ENCODE data around the gene ITPRID2.
"Not testable (repeated sequence)": the region's sequence is repeated elsewhere in the genome, so short reads cannot be mapped to it uniquely, and the experiment has no call there.

ITPRID2 gene

DNA sequence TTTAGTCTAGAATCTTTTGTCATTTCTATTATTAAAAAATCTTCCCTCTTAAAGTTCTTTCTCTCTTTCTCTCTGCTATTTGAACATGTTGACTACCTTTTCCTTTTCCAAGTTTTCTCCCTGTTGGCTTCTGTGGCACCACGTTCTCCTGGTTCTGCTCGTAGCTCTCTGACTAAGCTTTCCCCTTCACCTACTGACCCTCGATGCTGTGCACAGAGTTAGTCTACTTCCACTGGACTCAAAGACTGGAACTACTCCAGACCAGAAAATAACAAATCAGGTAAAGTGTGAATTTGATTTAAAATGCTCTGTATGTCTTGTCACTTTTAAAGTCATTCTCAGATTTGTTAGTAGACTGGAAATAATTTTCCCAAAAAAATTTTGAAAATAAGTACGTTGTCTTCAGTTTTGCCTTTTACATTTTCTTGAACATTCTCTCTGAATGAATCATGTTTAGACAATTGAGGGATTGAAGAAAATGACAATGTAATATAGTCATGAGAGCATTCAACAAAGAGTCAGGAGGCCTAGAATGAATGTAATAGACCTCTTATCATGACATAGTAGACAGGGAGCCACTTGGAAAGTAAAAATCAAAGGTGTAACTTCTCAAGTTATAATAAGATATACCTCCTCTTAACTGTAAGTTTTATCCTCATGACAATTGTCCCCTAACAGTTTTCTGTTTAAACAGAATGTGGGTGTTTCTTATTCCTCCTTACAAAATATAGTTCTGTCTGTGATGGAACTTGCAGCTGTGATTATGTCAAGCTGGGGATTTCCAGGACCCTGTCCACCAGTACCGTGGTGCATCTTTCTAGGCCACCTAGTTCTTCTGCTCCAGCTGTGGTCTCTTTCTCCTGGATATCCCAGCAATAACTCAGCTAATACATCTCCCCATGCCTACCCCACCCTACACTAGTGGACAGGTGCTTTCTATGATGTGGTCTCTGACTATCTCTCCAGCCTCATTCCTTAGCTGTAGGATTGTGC lies 25.5 kb downstream of the ITPRID2 start:
- DNase-seq (ENCODE audit: low read depth, low spot score) = no peak

- no peak for DNase-seq (ENCODE audit: low read depth, low spot score)
These were observed 26.7 kb downstream of the ITPRID2 start for GRCh38 chr2:181918188-181918587.

DNA sequence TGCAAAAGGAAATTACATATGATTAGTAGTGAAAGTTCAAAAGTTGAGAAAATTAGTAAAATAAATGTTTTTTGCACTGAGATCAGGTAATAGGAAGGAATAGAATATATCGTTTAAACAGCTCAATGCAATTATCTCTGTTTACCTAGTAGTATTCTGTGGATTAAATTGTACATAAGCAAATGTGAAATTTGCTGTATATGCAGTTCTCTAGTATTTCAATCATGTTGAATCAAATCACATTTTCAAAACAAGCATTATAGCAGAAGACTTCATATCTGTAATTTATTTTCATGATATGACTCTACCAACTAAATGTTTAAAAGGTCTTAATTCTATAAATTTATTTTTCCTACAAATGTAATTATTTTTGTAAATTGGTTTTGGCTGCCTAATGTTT lies 31.6 kb downstream of the ITPRID2 start:
- no peak for DNase-seq (ENCODE audit: low read depth, low spot score)

DNA sequence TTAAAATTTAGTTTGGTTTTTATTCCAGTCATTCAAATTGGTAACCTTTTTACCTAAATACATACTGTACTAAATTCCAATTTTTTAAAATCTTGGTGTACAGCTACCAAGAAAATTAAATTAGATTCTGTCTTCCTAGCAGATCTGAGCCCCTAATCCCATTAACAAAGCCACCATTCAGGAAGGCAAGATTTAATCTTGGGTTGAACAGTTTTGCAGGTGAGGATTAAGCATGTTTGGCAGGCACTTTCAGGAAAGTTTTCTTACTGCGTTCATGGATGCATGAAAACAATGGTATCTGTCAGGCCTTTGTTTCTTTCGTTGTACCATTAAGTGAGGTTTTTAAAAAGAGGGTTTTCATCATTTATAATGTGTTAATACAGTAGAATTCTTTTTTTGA lies 32.8 kb downstream of the ITPRID2 start:
- DNase-seq (ENCODE audit: low read depth, low spot score) = no peak

- DNase-seq (ENCODE audit: low read depth, low spot score) = no peak
These were observed 43.2 kb downstream of the ITPRID2 start for GRCh38 chr2:181934694-181935093.

DNA sequence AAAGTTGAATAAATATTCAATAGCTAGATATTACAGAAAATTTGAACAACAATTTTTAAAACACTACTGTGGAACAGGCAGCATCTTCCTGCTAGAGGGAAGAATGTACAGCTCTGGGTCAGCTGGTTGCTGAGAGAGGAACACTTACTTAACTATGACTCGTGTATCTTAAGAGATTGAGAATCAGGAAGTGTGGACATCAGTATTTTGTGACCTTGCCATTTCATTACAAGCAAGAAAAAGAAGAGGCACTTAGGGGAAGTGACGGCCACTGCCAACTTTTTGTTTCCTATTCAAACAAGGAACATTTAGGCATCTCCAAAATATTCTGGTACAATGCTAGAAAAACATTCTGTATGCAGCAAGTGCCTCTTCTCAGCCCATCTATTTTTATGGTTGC lies 45.9 kb downstream of the ITPRID2 start:
- no peak for DNase-seq (ENCODE audit: low read depth, low spot score)

- no peak for DNase-seq (ENCODE audit: low read depth, low spot score)
These were observed 52.0 kb downstream of the ITPRID2 start for GRCh38 chr2:181943411-181944124.

- DNase-seq (ENCODE audit: low read depth, low spot score) = no peak
These were observed 52.8 kb downstream of the ITPRID2 start for GRCh38 chr2:181944164-181944913.

GRCh38 chr2:181944914-181945291 lies 53.4 kb downstream of the ITPRID2 start:
- no peak for DNase-seq (ENCODE audit: low read depth, low spot score)

DNA sequence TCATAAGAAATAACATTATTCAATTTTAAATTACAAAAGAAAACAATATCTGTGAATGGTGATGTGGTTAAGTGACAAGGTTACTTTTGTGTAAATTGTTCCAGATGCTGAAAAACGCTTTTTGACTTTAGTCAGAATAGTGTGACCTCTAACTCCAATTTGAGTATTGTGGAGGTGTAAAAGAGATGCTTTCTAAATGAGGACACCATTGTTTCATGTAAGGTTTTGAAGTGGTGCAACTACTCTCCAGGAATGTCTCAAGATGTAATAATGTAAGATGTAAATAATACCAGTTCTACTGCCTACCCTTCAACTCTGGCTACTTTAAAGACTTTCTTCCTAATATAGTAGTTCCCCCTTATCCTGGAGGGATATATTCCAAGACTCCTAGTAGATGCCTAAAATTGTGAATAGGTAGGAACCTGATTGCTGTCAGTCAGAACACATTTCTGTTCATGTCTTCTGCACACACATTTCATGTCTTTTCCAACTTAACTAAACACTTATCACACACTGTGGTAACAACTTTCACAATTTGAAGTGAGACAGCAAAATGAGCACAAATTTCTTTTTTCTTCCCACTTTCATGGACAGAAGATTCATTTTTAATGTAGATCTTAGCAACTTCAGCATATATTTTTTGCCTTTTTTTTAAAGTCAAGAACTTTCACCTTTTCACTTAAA lies 55.1 kb downstream of the ITPRID2 start:
- no peak for DNase-seq (ENCODE audit: low read depth, low spot score)

DNA sequence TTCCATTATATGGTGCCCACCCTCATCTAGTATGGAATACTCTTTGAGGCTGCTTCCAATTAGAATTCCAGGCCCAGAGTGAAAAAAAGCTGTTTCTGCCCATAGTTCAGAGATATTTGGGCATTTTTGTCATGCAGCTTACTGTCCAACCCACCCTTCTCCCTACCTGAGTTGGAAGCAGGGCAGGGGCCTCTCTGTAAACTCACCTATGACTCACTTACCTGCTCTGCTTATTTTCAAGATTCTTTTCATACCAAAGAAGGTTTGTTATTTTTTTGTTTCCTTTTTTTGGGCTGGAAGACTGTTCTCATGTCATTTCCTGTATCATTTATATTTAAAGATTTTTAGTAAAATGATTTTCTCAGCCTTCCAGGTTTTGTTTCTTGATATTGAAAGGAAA lies 55.7 kb downstream of the ITPRID2 start:
- no peak for DNase-seq (ENCODE audit: low read depth, low spot score)

DNA sequence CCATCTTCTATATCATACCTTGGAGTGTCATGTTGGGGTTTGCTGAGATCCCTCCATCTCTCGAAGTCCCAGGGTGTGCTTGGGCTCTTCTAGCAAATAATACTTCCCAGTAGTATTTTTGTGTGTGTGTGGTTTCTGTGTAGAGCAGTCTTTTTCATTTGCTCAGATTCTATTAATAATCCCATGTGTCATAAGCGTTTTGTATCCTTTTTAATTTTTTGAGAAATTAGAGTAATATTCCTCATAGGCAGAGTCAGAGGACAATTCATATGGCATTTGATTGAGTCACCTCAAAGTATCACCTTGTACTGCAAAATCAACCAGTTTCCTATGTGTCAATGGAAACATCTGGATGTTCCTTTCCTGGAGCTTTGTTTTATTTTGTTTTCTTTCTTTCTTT lies 56.7 kb downstream of the ITPRID2 start:
- DNase-seq (ENCODE audit: low read depth, low spot score) = no peak

DNA sequence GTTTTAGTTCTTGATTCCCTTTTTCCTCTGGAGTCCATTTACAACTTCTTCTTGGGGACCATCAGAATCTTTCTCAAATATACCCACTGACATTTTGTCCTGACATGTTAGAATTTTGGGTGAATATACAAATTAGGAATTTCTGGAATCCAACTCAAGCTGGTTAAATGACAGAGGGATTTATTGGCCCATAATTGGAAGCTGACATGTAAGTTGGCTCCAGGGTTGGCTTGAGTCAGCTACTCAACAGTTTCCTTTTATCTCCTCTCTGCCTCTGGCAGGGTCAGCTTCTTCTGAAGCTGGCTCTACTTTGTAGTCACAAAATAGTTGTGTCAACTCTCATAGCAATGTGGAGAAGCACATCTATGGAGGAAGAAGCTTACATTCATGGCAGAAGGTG lies 57.5 kb downstream of the ITPRID2 start:
- DNase-seq (ENCODE audit: low read depth, low spot score) = no peak

- no peak for DNase-seq (ENCODE audit: low read depth, low spot score)
These were observed 61.1 kb downstream of the ITPRID2 start for GRCh38 chr2:181952404-181953226.

GRCh38 chr2:181953881-181954537 lies 62.5 kb downstream of the ITPRID2 start:
- DNase-seq (ENCODE audit: low read depth, low spot score) = peak; percentile 27

- no peak for DNase-seq (ENCODE audit: low read depth, low spot score)
These were observed 63.0 kb downstream of the ITPRID2 start for GRCh38 chr2:181954538-181954883.

DNA sequence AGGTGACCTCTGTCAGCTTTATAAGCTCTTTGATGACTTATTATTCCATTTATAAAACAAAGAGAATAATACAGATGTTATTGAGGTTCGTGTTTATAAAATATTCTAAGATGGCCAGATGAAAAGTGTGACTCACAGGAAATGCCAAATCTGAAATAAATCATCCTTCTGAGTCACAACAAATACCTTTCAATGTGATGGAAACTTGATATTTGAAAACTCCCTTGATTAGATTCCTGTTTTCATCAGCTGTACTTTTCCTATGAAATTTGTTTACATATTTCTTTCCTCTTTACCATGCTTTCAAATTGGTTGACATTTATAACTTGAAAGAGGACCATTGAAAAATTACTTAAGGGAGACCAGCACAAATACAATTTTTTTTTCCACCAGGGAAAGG lies 63.5 kb downstream of the ITPRID2 start:
- DNase-seq (ENCODE audit: low read depth, low spot score) = no peak

GRCh38 chr2:181955866-181956265 lies 64.3 kb downstream of the ITPRID2 start:
- DNase-seq (ENCODE audit: low read depth, low spot score) = not testable (repeated sequence)

DNA sequence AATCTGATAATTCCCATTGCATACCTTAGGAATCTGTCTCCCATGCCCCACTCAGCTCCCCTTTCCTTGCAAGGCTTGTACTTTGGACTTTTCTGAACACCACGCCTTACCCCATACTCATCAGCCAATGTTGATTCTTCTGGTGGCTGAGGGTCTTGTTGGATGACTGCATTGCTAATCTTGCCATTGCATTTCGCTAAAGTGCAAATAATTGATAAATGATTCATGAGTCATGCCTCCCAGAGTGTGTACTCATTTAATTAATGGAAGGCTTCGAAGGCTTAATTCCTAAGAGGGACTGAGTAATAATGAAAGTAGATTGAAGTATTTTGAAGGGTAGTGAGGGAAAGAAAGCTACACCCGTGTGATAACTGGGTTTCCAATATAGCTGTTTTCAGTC lies 66.1 kb downstream of the ITPRID2 start:
- no peak for DNase-seq (ENCODE audit: low read depth, low spot score)

DNA sequence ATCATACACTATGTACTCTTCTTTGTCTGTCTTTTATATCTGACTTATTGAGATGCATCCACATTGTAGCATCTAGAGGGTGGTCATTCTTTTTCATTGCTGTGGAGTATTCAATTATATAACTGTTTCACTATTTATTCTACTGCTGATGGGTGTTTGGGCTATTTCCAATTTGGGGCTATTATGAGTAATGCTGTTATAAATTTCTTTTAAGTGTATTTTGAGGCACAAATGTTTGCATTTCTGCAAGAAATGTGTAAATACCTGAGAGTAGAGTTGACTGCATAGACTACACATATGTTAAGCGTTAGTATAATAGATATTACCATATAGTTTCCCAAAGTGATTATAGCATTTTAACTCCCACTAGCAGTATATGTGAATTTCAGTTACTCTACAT lies 67.2 kb downstream of the ITPRID2 start:
- DNase-seq (ENCODE audit: low read depth, low spot score) = no peak
